Measurements from ENCODE around the gene KRT83. TPM values are rescaled to one million over a fixed set of nuclear protein-coding genes. Genes with fewer than 3 reads are reported as not detected.
A peak's percentile ranks its signal among the peaks of the same experiment; 100 is the strongest.

The KRT83 gene
- total RNA-seq, 2 experiments from 2014 or later = not detected

DNA sequence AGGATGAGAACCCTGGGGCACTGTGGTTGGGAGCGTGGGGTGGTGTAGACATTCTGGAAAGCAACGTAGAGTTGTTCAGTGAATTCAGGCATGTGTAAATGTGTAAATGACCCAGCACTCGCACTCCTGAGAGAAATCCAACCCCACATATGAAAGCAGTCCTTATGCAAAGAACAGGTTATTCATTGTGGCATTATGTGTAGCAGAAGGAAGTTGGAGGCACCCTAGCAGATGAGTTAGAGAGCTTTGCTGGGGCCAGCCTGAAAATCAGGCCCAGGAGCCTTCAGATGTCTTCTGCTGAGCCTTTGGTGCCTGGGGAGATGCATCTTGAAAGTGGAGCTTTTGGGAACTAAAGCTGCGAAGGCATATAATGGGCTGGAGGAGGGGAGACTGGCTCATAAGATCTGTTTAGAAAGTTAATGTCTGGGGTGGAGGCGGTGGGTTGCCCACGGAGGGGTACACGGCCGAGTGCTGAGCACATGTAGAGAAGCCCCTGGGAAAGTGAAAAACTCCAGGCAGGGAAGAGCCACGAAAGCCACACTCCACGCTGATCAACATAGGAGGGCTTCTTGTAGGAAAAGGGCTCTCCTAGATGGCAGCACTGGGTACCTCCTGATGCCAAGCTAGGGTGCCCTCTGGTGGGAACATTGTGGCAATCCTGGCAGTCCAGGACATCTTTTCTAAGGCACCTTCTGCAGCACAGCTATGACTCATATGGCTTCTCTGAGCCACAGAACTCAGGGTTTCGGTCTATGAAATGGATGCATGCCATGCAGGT is 6.0 kb upstream of the KRT83 start:
- H3K9me3 Mint-ChIP-seq (ENCODE audit: insufficient read depth) = no peaks in the 10 kb centered on the region
- ATAC-seq (peak; percentile 98), DNase-seq (peak; percentile 88)
- H3K36me3 Mint-ChIP-seq (ENCODE audit: low read depth) = no peaks in the 10 kb centered on the region
- H3K4me3 Mint-ChIP-seq = no peak overlapping the region
- no peak overlapping the region for H3K27ac Mint-ChIP-seq
- CTCF ChIA-PET = interaction anchor here (0.6 to 7.3 kb wide), 32 partner anchors 8 to 553 kb away, joined by 3 to 50 read pairs (median 4); no protein-coding TSS in a partner anchor
- H3K27me3 Mint-ChIP-seq (ENCODE audit: low read depth) = peaks cover 28% of the 10 kb centered on the region
- POLR2A ChIA-PET = interaction anchor here (1.3 kb wide), 1 partner anchor 9 kb away, joined by 3 read pairs; no protein-coding TSS in a partner anchor
- H3K4me1 Mint-ChIP-seq (ENCODE audit: low read depth) = peaks cover 16% of the 10 kb centered on the region

DNA sequence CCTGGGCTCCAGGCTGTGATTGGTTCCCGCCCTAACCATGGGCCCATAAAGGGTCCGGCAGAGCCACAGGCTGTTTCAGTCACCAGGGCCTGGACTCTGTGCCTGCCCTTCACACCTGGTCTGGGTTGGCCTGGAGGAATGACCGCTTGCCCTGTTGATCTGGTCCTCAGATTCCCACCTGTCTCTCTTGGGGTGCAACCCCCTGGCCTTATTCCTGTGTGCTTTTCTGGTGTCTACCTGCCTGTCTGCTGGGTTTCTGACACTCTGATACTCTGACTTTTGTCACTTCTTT is 2.9 kb upstream of the KRT83 start:
- ATAC-seq (no peak), DNase-seq (no peak)
- Mint-ChIP-seq H3K4me3 (no peak overlapping the region), H3K4me1 (ENCODE audit: low read depth) (peaks cover 17% of the 10 kb centered on the region), H3K27ac (no peak overlapping the region), H3K36me3 (ENCODE audit: low read depth) (no peaks in the 10 kb centered on the region), H3K27me3 (ENCODE audit: low read depth) (peaks cover 34% of the 10 kb centered on the region), H3K9me3 (ENCODE audit: insufficient read depth) (no peaks in the 10 kb centered on the region)
- ChIA-PET POLR2A (no interaction called here), CTCF (interaction anchor here (7.3 kb wide), 1 partner anchor 14 kb away, joined by 50 read pairs; no protein-coding TSS in a partner anchor)

DNA sequence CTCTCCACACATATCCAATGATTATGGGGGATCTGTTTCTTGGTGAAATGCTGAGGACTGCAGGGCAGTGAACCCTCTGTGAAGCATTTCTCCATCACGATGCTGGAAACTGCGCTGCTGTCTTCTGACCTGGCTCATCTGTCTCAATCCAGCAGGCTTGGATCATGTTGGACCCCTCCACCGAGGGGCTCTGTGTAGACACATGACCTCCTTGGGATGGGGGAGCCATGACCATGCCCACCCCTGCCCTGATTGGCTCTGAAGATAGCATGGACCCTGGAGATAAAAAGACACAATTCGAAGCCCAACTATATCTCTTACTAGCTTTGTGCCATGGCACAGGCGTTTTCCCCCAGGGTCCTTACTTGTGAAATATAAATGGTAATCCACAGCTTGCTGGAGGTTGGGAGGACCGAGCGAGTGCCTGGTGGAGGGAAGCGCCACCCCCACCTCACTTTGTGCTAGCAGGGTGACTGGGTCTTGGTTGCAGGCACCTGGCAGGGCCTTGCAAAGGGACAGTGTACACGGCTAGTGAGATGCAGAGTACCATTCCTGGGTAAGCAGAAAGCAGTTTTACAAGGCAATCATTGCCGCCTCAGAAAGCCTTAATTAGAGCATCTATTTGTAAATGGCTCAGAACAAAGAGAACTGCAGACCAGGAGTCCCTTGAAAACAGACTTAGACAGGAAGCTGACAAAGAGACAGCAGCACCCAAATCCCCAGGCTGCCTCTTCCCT is 2.4 kb upstream of the KRT83 start:
- Mint-ChIP-seq H3K9me3 (ENCODE audit: insufficient read depth) (no peaks in the 10 kb centered on the region), H3K36me3 (ENCODE audit: low read depth) (no peaks in the 10 kb centered on the region), H3K27me3 (ENCODE audit: low read depth) (peaks cover 35% of the 10 kb centered on the region), H3K4me1 (ENCODE audit: low read depth) (peaks cover 20% of the 10 kb centered on the region), H3K4me3 (no peak overlapping the region), H3K27ac (no peak overlapping the region)
- ChIA-PET CTCF (interaction anchor here (1.1 to 7.3 kb wide), 2 partner anchors 14 to 44 kb away, joined by 3 to 50 read pairs; no protein-coding TSS in a partner anchor), POLR2A (no interaction called here)
- ATAC-seq (no peak), DNase-seq (no peak)

DNA sequence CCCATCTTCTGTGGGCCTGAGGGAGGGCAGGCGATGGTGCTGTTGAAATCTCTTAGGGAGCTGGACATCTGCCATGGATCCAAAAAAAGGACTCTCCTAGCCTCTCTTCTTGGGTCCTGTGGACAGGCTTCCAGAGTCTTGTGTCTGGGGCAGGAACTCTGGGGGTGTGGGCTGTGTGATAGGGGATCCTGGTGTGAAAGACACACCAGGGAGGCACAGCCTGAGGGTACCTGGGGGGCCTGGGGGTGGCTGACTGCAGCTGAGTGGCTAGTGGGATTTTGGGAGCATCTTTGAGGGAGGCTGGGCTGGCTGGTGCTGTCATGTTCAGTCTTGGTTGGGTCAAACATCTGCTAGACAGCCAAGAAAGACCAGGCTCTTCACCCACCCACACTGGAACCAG is 1.8 kb upstream of the KRT83 start:
- peaks cover 38% of the 10 kb centered on the region for H3K27me3 Mint-ChIP-seq (ENCODE audit: low read depth)
- H3K27ac Mint-ChIP-seq = no peak overlapping the region
- peaks cover 18% of the 10 kb centered on the region for H3K4me1 Mint-ChIP-seq (ENCODE audit: low read depth)

DNA sequence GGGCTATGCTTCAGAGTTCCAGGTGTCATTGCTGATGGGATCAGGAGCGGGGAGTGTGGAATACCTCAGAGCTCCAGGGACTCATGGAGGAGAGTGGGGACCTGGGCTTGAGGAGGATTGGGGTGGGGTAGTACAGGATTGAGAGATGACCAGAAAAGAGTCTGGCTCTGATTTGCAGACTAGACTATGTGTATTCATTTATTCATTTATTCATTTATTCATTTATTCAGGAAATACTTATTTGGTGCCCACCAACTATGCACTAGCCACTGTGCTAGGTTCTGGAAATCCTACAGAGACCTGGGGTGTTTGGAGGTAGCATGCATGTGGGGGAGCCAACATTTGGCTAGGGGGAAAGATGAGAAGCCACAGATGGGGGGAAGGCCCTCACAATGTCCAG is 871 bp upstream of the KRT83 start:
- Mint-ChIP-seq H3K27ac (no peak overlapping the region), H3K4me1 (ENCODE audit: low read depth) (peaks cover 9% of the 10 kb centered on the region), H3K4me3 (no peak overlapping the region), H3K27me3 (ENCODE audit: low read depth) (peaks cover 38% of the 10 kb centered on the region), H3K36me3 (ENCODE audit: low read depth) (no peaks in the 10 kb centered on the region), H3K9me3 (ENCODE audit: insufficient read depth) (no peaks in the 10 kb centered on the region)
- ChIA-PET CTCF (interaction anchor here (7.3 kb wide), 1 partner anchor 12 kb away, joined by 50 read pairs; no protein-coding TSS in a partner anchor), POLR2A (no interaction called here)
- ATAC-seq (no peak), DNase-seq (no peak)

More for the DNA sequence above, 1.8 kb upstream of the KRT83 start:
- ChIA-PET CTCF (interaction anchor here (1.1 to 7.3 kb wide), 2 partner anchors 13 to 44 kb away, joined by 3 to 50 read pairs; no protein-coding TSS in a partner anchor), POLR2A (no interaction called here)
- no peak for ATAC-seq
- H3K9me3 Mint-ChIP-seq (ENCODE audit: insufficient read depth) = no peaks in the 10 kb centered on the region
- DNase-seq = no peak
- no peak overlapping the region for H3K4me3 Mint-ChIP-seq
- no peaks in the 10 kb centered on the region for H3K36me3 Mint-ChIP-seq (ENCODE audit: low read depth)

DNA sequence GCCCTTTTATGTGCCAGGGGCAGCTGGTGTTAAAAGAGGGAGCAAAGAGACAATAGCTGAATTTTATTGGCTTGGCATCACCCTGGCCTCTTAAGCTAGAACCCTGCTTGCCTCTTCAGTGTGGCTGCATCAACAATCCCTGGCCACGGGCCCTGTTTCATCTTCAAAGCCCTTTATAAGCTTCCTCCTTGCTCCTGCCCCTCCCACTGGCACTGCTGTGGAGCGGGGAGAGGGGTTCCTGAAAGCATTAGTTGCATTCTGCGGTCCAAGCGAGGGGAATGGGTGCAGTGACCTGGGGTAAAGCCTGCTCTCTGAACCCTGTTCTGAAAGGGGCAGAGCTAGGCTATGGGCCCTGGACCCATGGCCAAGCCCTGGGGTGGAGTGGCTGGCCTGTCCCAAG is 220 bp upstream of the KRT83 start:
- Mint-ChIP-seq H3K27ac (no peak overlapping the region), H3K9me3 (ENCODE audit: insufficient read depth) (no peaks in the 10 kb centered on the region), H3K4me1 (ENCODE audit: low read depth) (peaks cover 6% of the 10 kb centered on the region), H3K36me3 (ENCODE audit: low read depth) (no peaks in the 10 kb centered on the region), H3K27me3 (ENCODE audit: low read depth) (peaks cover 38% of the 10 kb centered on the region), H3K4me3 (no peak overlapping the region)
- ATAC-seq (no peak), DNase-seq (no peak)
- POLR2A ChIA-PET = interaction anchor here (0.7 kb wide), 1 partner anchor 676 kb away, joined by 4 read pairs; no protein-coding TSS in a partner anchor
- CTCF ChIA-PET = interaction anchor here (0.8 kb wide), 1 partner anchor 162 kb away, joined by 3 read pairs; no protein-coding TSS in a partner anchor

DNA sequence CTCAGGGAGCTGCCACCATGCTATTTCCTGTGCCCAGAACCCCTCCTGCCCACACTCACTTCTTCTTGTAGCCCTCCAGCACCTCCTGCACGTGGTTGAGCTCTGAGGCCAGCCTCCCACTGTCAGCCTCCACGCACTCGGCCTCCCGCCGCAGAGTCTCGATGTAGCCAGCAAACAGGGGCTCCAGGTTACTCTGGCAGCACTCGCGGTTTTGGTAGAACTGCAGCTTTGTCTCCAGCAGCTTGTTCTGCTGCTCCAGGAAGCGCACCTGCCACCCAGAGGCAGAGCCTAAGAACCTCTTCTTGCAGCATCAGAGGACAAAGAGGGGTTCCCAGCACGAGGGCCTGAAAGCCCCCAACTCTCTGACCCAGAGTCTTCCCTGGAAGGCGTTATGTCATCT is 2.1 kb downstream of the KRT83 start:
- DNase-seq = peak; percentile 40
- CTCF ChIA-PET = interaction anchor here (0.9 to 1.6 kb wide), 10 partner anchors 9 to 561 kb away, joined by 3 to 9 read pairs (median 3); no protein-coding TSS in a partner anchor
- H3K9me3 Mint-ChIP-seq (ENCODE audit: insufficient read depth) = no peaks in the 10 kb centered on the region
- POLR2A ChIA-PET = interaction anchor here (0.7 kb wide), 1 partner anchor 9 kb away, joined by 3 read pairs; no protein-coding TSS in a partner anchor
- no peak overlapping the region for H3K27ac Mint-ChIP-seq
- ATAC-seq = peak; percentile 59
- no peak overlapping the region for H3K4me3 Mint-ChIP-seq
- H3K36me3 Mint-ChIP-seq (ENCODE audit: low read depth) = no peaks in the 10 kb centered on the region
- peaks cover 6% of the 10 kb centered on the region for H3K4me1 Mint-ChIP-seq (ENCODE audit: low read depth)
- peaks cover 26% of the 10 kb centered on the region for H3K27me3 Mint-ChIP-seq (ENCODE audit: low read depth)

DNA sequence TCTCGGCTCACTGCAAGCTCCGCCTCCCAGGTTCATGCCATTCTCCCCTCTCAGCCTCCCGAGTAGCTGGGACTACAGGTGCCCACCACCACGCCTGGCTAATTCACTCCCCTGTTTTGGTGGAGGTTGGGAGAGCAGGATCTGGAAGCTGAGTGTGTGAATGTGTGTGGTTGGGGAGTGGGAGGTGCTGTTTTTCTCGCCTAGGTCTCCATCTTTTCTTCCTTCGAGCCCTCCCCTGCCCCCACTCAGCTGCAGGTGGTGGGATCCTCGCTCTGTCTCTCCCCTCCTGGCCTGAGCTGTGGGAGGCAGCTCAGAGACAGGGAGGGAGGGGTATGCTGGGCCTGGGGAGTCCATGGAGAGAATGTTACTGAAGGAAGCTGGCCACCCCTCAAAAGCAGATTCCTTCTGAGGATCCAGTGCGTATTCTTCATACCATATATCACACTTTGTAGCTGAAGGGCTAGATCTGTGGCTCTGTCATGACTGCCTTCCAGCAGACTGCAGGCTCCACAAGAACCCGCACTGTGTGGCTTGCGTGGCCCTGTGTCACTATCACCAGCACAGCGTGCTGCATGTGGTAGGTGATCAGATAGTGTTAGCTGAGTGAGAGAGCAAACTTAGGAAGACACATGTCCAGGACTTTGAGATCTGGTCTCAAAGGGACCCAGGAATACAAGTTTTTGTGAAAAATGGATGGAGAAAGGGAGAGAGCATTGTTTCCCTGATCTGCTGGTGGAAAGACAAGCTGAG is 2.8 kb downstream of the KRT83 start:
- Mint-ChIP-seq H3K9me3 (ENCODE audit: insufficient read depth) (no peaks in the 10 kb centered on the region), H3K4me1 (ENCODE audit: low read depth) (peaks cover 6% of the 10 kb centered on the region), H3K27ac (no peak overlapping the region), H3K4me3 (no peak overlapping the region), H3K27me3 (ENCODE audit: low read depth) (peaks cover 26% of the 10 kb centered on the region), H3K36me3 (ENCODE audit: low read depth) (no peaks in the 10 kb centered on the region)
- ATAC-seq (no peak), DNase-seq (no peak)
- ChIA-PET POLR2A (interaction anchor here (0.7 kb wide), 1 partner anchor 9 kb away, joined by 3 read pairs; no protein-coding TSS in a partner anchor), CTCF (interaction anchor here (0.8 to 1.6 kb wide), 10 partner anchors 9 to 162 kb away, joined by 3 to 9 read pairs (median 3); no protein-coding TSS in a partner anchor)

DNA sequence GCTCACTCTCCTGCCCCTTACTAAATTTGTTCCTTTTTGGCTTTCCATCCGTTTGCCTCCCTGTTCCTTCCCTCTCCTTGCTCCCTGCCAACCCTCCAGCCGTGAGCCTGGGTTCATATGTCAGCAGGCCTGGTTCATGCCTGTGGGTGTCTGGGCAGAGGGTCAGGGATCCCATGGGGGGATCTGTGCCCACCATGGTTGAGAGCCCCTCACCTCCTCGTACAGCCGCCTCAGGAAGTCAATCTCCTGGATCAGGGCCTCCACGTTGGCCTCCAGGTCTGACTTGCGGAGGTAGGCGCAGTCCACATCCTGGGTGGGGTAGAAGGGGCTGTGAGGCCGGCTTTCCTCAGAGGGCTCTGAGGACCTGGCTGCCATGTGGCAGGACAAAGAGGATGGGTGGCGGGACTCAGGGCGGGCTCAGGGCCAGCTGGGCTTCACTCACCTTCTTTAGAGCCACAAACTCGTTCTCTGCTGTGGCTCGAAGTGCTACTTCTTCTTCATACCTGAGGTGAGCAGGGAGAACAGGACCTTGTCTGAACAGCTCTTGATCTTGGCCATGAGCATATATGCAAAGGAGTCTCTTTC is 3.6 kb downstream of the KRT83 start:
- ChIA-PET POLR2A (no interaction called here), CTCF (interaction anchor here (0.6 to 1.4 kb wide), 2 partner anchors 96 to 356 kb away, joined by 3 to 5 read pairs; no protein-coding TSS in a partner anchor)
- Mint-ChIP-seq H3K4me3 (no peak overlapping the region), H3K36me3 (ENCODE audit: low read depth) (no peaks in the 10 kb centered on the region), H3K4me1 (ENCODE audit: low read depth) (peaks cover 6% of the 10 kb centered on the region), H3K27me3 (ENCODE audit: low read depth) (peaks cover 28% of the 10 kb centered on the region), H3K9me3 (ENCODE audit: insufficient read depth) (no peaks in the 10 kb centered on the region), H3K27ac (no peak overlapping the region)
- no peak for ATAC-seq
- no peak for DNase-seq

DNA sequence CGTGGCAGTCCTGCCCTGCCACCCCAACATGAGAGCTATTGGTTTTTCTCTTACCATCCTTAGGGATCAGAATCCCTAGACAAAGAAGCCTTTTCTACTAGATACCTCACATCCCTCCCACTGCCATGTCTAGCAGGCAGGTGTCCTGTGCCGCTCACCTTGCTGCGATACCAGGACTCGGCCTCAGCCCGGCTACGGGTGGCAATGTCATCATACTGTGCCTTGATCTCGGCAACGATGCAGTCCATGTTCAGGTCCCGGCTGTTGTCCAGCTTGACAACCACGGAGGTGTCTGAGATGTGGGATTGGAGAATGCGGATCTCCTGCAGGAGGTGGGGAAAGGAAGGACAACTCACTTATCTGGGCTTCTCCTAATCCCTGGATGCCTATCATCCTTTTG is 4.5 kb downstream of the KRT83 start:
- H3K4me3 Mint-ChIP-seq = no peak overlapping the region
- no peaks in the 10 kb centered on the region for H3K9me3 Mint-ChIP-seq (ENCODE audit: insufficient read depth)
- CTCF ChIA-PET = interaction anchor here (1.4 to 2.9 kb wide), 3 partner anchors 10 to 95 kb away, joined by 5 to 15 read pairs (median 7); no protein-coding TSS in a partner anchor
- ATAC-seq (no peak), DNase-seq (no peak)
- no peaks in the 10 kb centered on the region for H3K36me3 Mint-ChIP-seq (ENCODE audit: low read depth)
- peaks cover 31% of the 10 kb centered on the region for H3K27me3 Mint-ChIP-seq (ENCODE audit: low read depth)
- no peak overlapping the region for H3K27ac Mint-ChIP-seq
- POLR2A ChIA-PET = no interaction called here
- peaks cover 6% of the 10 kb centered on the region for H3K4me1 Mint-ChIP-seq (ENCODE audit: low read depth)

DNA sequence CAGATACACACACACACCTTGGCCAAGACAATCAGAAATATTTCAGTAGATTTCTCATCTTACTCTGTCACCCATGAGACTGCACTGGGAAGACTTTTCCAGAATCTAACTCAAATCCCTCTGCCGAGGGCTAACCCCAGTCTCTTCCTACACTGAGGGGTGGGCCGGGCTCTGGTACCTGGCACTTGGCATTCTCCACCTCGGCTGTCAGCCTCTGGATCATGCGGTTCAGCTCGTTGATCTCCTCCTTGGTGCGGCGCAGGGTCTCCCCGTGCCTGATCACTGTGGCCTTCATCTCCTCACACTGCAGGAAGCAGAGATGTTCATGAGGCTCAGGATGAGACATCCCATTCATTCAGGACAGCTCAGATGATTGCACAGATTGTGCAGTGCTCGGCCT is 4.9 kb downstream of the KRT83 start:
- ChIA-PET CTCF (interaction anchor here (1.3 to 2.9 kb wide), 4 partner anchors 11 to 159 kb away, joined by 3 to 15 read pairs (median 6); no protein-coding TSS in a partner anchor), POLR2A (no interaction called here)
- H3K4me1 Mint-ChIP-seq (ENCODE audit: low read depth) = peaks cover 6% of the 10 kb centered on the region
- DNase-seq (no peak), ATAC-seq (no peak)
- H3K4me3 Mint-ChIP-seq = no peak overlapping the region
- H3K9me3 Mint-ChIP-seq (ENCODE audit: insufficient read depth) = no peaks in the 10 kb centered on the region
- H3K36me3 Mint-ChIP-seq (ENCODE audit: low read depth) = no peaks in the 10 kb centered on the region
- no peak overlapping the region for H3K27ac Mint-ChIP-seq
- peaks cover 35% of the 10 kb centered on the region for H3K27me3 Mint-ChIP-seq (ENCODE audit: low read depth)
